ENCODE data around the gene RDH16.
"Not testable (repeated sequence)": the region's sequence is repeated elsewhere in the genome, so short reads cannot be mapped to it uniquely, and the experiment has no call there.

RDH16 gene

DNA sequence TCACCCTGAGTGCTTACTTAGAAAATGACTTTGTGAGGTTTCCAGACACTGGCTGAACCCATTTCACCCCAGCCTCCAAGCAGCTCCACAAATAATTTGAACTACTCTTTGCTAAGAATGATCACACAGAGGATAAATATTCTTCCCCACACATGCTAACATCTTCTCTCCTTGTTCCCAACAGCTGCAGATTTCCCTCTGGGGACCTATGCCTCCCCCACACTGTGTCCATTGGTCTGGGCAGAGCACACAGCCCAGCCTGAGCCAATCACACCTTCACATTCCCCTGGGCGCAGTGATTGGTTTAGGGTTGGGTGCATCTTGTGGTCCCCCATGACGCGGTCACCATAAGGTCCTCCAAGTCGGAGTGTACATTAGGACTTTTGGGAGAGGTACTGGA lies 30.1 kb downstream of the RDH16 start:
- H3K36me3 ChIP-seq (ENCODE audit: control insufficient read depth, insufficient read depth, low read length) = no peaks in the 10 kb centered on the region
- no peak overlapping the region for H3K27ac ChIP-seq (ENCODE audit: insufficient read depth, low read length, poor library complexity, severe bottlenecking)
- H3K9me3 ChIP-seq (ENCODE audit: control insufficient read depth, low read length) = no peaks in the 10 kb centered on the region
- H3K27me3 ChIP-seq (replicated peaks; ENCODE audit: control insufficient read depth, insufficient read depth, low read length, poor library complexity, severe bottlenecking) = peaks cover 3% of the 10 kb centered on the region
- H3K4me1 ChIP-seq (ENCODE audit: control insufficient read depth, insufficient read depth, low read length, poor library complexity, severe bottlenecking) = no peaks in the 10 kb centered on the region
- H3K4me3 ChIP-seq (ENCODE audit: insufficient read depth, low read depth, low read length, poor library complexity, severe bottlenecking) = no peak overlapping the region
- DNase-seq = no peak

DNA sequence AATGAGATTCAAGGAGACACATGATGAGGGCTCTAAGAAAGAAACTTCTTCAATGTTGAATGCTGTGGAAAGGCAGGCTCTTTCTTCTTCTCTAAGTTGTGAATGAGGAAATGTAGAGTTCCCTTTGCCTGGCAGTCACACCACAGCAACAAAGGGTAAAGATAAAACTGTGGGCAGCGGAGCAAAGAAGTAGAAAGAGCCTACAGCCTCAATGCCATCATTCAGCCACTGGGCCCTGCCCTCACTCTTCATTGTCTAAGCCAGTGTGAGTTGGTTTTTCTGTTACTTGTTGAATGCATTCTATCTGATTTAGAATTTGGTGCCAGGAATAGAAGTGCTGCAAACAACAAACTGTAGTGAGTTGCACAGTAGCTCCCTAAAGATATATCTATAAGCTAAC lies 35.4 kb downstream of the RDH16 start:
- Histone ChIP-seq H3K36me3 (ENCODE audit: control insufficient read depth, insufficient read depth, low read length) (no peaks in the 10 kb centered on the region), H3K4me1 (ENCODE audit: control insufficient read depth, insufficient read depth, low read length, poor library complexity, severe bottlenecking) (no peaks in the 10 kb centered on the region), H3K27me3 (replicated peaks; ENCODE audit: control insufficient read depth, insufficient read depth, low read length, poor library complexity, severe bottlenecking) (peaks cover 3% of the 10 kb centered on the region), H3K27ac (ENCODE audit: insufficient read depth, low read length, poor library complexity, severe bottlenecking) (no peak overlapping the region), H3K9me3 (ENCODE audit: control insufficient read depth, low read length) (peaks cover 5% of the 10 kb centered on the region), H3K4me3 (ENCODE audit: insufficient read depth, low read depth, low read length, poor library complexity, severe bottlenecking) (no peak overlapping the region)
- DNase-seq = no peak

DNA sequence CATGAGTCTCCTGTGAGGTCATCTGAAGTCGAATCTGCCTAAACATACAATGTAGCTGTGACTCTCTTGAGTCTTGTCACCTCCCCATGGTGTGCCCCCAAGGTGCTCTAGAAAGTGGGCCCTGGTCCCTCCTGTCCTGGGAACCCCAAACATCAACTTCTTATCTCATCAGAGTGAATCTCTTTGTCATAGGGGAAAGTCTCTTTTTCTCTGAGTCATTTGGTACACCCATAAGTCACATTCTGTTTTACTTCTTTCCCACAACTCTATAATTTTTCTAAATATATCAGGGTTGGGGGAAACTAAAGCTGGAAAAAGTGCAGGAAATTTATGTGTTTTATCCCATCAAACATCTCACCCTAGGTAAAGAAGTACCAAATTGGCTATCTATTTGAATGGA lies 36.1 kb downstream of the RDH16 start:
- no peak overlapping the region for H3K4me3 ChIP-seq (ENCODE audit: insufficient read depth, low read depth, low read length, poor library complexity, severe bottlenecking)
- no peaks in the 10 kb centered on the region for H3K36me3 ChIP-seq (ENCODE audit: control insufficient read depth, insufficient read depth, low read length)
- no peak overlapping the region for H3K27ac ChIP-seq (ENCODE audit: insufficient read depth, low read length, poor library complexity, severe bottlenecking)
- peaks cover 5% of the 10 kb centered on the region for H3K9me3 ChIP-seq (ENCODE audit: control insufficient read depth, low read length)
- H3K27me3 ChIP-seq (replicated peaks; ENCODE audit: control insufficient read depth, insufficient read depth, low read length, poor library complexity, severe bottlenecking) = peaks cover 3% of the 10 kb centered on the region
- no peak for DNase-seq
- no peaks in the 10 kb centered on the region for H3K4me1 ChIP-seq (ENCODE audit: control insufficient read depth, insufficient read depth, low read length, poor library complexity, severe bottlenecking)

DNA sequence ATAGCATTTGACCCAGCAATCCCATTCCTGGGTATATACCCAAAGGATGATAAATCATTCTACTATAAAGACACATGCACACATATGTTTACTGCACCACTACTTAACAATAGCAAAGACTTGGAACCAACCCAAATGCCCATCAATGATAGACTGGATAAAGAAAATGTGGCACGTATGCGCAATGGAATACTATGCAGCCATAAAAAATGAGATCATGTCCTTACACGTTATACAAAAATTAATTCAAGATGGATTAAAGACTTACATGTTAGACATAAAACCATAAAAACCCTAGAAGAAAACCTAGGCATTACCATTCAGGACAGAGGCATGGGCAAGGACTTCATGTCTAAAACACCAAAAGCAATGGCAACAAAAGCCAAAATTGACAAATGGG lies 39.3 kb downstream of the RDH16 start:
- DNase-seq; H3K36me3 ChIP-seq (ENCODE audit: control insufficient read depth, insufficient read depth, low read length); H3K27ac ChIP-seq (ENCODE audit: insufficient read depth, low read length, poor library complexity, severe bottlenecking); H3K4me3 ChIP-seq (ENCODE audit: insufficient read depth, low read depth, low read length, poor library complexity, severe bottlenecking); H3K27me3 ChIP-seq (replicated peaks; ENCODE audit: control insufficient read depth, insufficient read depth, low read length, poor library complexity, severe bottlenecking); H3K4me1 ChIP-seq (ENCODE audit: control insufficient read depth, insufficient read depth, low read length, poor library complexity, severe bottlenecking); H3K9me3 ChIP-seq (ENCODE audit: control insufficient read depth, low read length): not testable (repeated sequence)

DNA sequence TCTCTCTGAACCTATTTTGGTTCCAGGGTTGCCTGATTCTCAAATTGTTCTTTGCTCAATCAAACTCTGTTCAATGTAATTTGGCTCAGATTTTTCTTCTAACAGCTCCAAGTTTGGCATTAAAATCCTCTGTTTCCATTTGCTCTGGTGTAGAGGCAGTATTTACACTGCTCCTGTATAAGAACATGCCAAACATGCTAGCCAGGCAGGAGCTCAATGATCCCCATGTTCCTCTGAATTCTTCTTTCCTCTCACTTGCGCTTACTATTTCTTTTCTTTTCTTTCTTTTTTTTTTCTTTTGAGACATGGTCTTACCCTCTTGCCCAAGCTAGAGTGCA lies 40.4 kb downstream of the RDH16 start:
- Histone ChIP-seq H3K36me3 (ENCODE audit: control insufficient read depth, insufficient read depth, low read length) (no peaks in the 10 kb centered on the region), H3K27me3 (replicated peaks; ENCODE audit: control insufficient read depth, insufficient read depth, low read length, poor library complexity, severe bottlenecking) (no peaks in the 10 kb centered on the region), H3K4me3 (ENCODE audit: insufficient read depth, low read depth, low read length, poor library complexity, severe bottlenecking) (no peak overlapping the region), H3K9me3 (ENCODE audit: control insufficient read depth, low read length) (peaks cover 5% of the 10 kb centered on the region), H3K4me1 (ENCODE audit: control insufficient read depth, insufficient read depth, low read length, poor library complexity, severe bottlenecking) (no peaks in the 10 kb centered on the region), H3K27ac (ENCODE audit: insufficient read depth, low read length, poor library complexity, severe bottlenecking) (no peak overlapping the region)
- no peak for DNase-seq

DNA sequence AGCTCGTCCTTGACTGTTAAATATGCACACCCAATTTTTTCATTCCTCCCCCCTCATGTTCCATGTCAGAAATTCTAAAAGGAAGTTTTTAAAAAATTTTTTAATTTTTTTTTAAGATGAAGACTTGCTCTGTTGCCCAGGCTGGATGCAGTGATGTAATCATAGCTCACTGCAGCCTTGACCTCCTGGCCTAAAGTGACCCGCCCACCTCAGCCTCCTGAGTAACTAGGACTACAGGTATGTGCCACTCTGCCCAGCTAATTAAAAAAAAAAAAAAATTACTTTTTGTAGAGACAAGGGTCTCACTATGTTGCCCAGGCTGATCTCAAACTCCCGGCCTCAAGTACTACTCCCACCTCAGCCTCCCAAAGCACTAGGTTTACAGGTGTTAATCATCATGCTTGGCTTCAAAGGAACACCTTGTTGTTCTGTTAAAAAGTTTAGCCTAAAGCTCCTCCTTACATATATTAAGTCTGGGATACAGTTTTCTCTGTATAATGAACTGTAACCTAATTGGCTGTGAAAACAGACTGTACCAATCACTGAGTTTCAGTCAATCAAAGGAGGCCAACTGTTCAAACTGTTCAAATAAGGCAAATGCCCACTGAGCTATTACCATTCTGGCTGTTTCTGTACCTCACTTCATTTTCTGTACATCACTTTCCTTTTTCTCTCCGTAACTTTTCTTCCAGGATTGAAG lies 41.0 kb downstream of the RDH16 start:
- H3K4me3 ChIP-seq (ENCODE audit: insufficient read depth, low read depth, low read length, poor library complexity, severe bottlenecking) = no peak overlapping the region
- no peaks in the 10 kb centered on the region for H3K4me1 ChIP-seq (ENCODE audit: control insufficient read depth, insufficient read depth, low read length, poor library complexity, severe bottlenecking)
- no peaks in the 10 kb centered on the region for H3K36me3 ChIP-seq (ENCODE audit: control insufficient read depth, insufficient read depth, low read length)
- no peak for DNase-seq
- H3K27ac ChIP-seq (ENCODE audit: insufficient read depth, low read length, poor library complexity, severe bottlenecking) = no peak overlapping the region
- no peaks in the 10 kb centered on the region for H3K27me3 ChIP-seq (replicated peaks; ENCODE audit: control insufficient read depth, insufficient read depth, low read length, poor library complexity, severe bottlenecking)
- peaks cover 5% of the 10 kb centered on the region for H3K9me3 ChIP-seq (ENCODE audit: control insufficient read depth, low read length)

DNA sequence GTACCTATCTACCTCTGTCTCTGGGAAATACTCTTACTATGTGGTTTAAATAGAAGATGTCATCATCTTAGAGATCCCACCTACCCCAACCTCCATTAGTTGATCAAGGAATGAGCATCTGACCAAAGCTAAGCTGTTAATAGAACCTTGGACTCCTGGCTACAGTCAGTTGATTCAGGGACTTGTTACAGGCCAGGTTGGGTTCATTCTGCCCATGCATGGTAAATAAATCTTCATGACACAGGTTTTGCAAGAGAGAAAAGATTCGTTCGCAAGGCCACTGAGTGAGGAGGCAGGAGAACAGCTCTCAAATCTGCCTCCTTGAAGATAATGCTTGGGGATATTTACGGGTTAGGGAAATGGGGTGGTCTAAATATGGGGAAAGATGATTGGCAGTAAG lies 42.7 kb downstream of the RDH16 start:
- DNase-seq = no peak
- H3K36me3 ChIP-seq (ENCODE audit: control insufficient read depth, insufficient read depth, low read length) = no peaks in the 10 kb centered on the region
- H3K27ac ChIP-seq (ENCODE audit: insufficient read depth, low read length, poor library complexity, severe bottlenecking) = no peak overlapping the region
- no peak overlapping the region for H3K4me3 ChIP-seq (ENCODE audit: insufficient read depth, low read depth, low read length, poor library complexity, severe bottlenecking)
- H3K27me3 ChIP-seq (replicated peaks; ENCODE audit: control insufficient read depth, insufficient read depth, low read length, poor library complexity, severe bottlenecking) = no peaks in the 10 kb centered on the region
- no peaks in the 10 kb centered on the region for H3K4me1 ChIP-seq (ENCODE audit: control insufficient read depth, insufficient read depth, low read length, poor library complexity, severe bottlenecking)
- no peaks in the 10 kb centered on the region for H3K9me3 ChIP-seq (ENCODE audit: control insufficient read depth, low read length)

DNA sequence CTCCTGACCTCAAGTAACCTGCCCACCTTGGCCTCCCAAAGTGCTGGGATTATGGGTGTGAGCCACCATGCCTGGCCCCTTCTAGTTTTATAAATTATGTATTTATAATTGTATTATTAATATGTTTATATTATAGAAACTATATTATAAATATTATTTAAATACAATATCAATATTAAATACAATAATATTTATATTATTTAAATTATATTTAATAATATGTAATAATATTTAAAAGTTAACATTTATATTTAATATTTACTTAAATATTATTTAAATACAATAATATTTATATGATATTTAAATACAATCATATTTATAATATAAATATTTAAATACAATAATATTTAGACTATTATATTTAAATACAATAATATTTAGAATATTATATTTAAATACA lies 43.2 kb downstream of the RDH16 start:
- Histone ChIP-seq H3K36me3 (ENCODE audit: control insufficient read depth, insufficient read depth, low read length) (no peaks in the 10 kb centered on the region), H3K4me1 (ENCODE audit: control insufficient read depth, insufficient read depth, low read length, poor library complexity, severe bottlenecking) (no peaks in the 10 kb centered on the region), H3K4me3 (ENCODE audit: insufficient read depth, low read depth, low read length, poor library complexity, severe bottlenecking) (no peak overlapping the region), H3K27me3 (replicated peaks; ENCODE audit: control insufficient read depth, insufficient read depth, low read length, poor library complexity, severe bottlenecking) (no peaks in the 10 kb centered on the region), H3K27ac (ENCODE audit: insufficient read depth, low read length, poor library complexity, severe bottlenecking) (no peak overlapping the region), H3K9me3 (ENCODE audit: control insufficient read depth, low read length) (no peaks in the 10 kb centered on the region)
- DNase-seq = no peak

DNA sequence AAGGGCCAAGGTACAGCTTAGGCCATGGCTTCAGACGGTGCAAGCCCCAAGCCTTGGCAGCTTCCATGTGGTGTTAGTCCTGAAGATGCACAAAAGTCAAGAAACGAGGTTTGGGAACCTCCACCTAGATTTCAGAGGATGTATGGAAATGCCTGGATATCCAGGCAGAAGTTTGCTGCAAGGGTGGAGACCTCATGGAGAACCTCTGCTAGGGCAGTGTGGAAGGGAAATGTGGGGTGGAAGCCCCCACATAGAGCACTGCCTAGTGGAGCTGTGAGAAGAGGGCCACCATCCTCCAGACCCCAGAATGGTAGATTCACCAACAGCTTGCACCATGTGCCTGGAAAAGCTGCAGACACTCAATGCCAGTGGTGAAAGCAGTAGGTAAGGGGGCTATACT lies 48.0 kb downstream of the RDH16 start:
- H3K4me1 ChIP-seq (ENCODE audit: control insufficient read depth, insufficient read depth, low read length, poor library complexity, severe bottlenecking); H3K4me3 ChIP-seq (ENCODE audit: insufficient read depth, low read depth, low read length, poor library complexity, severe bottlenecking): not testable (repeated sequence)

DNA sequence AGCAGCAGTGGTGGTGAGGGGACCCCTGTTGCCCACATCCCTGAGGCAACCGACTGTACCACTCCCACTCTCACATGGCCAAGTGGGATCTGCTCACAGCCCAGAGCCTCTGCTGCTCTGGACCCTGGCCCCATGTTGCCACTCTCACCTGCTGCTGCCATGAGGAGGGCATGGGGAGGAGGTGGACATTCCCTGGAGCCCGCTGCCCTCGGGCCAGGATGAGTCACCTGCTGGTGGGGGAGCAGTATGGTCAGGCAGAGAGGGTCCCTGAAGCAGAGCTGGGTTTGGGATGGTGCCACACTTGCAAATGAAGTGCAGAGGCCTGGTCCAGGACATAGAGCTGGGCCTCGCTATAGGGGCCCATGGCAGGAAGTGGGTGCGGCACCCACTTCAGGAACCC lies 49.3 kb downstream of the RDH16 start:
- Histone ChIP-seq H3K36me3 (ENCODE audit: control insufficient read depth, insufficient read depth, low read length) (no peaks in the 10 kb centered on the region), H3K27ac (ENCODE audit: insufficient read depth, low read length, poor library complexity, severe bottlenecking) (no peak overlapping the region), H3K27me3 (replicated peaks; ENCODE audit: control insufficient read depth, insufficient read depth, low read length, poor library complexity, severe bottlenecking) (no peaks in the 10 kb centered on the region), H3K9me3 (ENCODE audit: control insufficient read depth, low read length) (no peaks in the 10 kb centered on the region), H3K4me3 (ENCODE audit: insufficient read depth, low read depth, low read length, poor library complexity, severe bottlenecking) (no peak overlapping the region), H3K4me1 (ENCODE audit: control insufficient read depth, insufficient read depth, low read length, poor library complexity, severe bottlenecking) (no peaks in the 10 kb centered on the region)
- DNase-seq = no peak

More for the DNA sequence above, 48.0 kb downstream of the RDH16 start:
- H3K27ac ChIP-seq (ENCODE audit: insufficient read depth, low read length, poor library complexity, severe bottlenecking); H3K27me3 ChIP-seq (replicated peaks; ENCODE audit: control insufficient read depth, insufficient read depth, low read length, poor library complexity, severe bottlenecking); H3K9me3 ChIP-seq (ENCODE audit: control insufficient read depth, low read length); DNase-seq; H3K36me3 ChIP-seq (ENCODE audit: control insufficient read depth, insufficient read depth, low read length): not testable (repeated sequence)
